Stimulated activated CD4-positive, alpha-beta T cell treated with anti-CD3 and anti-CD28 coated beads, Interleukin-4, amount 100 ng/mL, for 48 hours (primary cell): ENCODE measurements around the gene NUP214.
"Not testable (repeated sequence)": the region's sequence is repeated elsewhere in the genome, so short reads cannot be mapped to it uniquely, and the experiment has no call there.

Experiments
- DNase-seq, 2 donors: peaks; one replicate each; pipeline ENCODE4 v3.0.0-alpha.2; 2020; ENCODE audit warnings: low read depth in 2 of 2

Gene NUP214

DNA sequence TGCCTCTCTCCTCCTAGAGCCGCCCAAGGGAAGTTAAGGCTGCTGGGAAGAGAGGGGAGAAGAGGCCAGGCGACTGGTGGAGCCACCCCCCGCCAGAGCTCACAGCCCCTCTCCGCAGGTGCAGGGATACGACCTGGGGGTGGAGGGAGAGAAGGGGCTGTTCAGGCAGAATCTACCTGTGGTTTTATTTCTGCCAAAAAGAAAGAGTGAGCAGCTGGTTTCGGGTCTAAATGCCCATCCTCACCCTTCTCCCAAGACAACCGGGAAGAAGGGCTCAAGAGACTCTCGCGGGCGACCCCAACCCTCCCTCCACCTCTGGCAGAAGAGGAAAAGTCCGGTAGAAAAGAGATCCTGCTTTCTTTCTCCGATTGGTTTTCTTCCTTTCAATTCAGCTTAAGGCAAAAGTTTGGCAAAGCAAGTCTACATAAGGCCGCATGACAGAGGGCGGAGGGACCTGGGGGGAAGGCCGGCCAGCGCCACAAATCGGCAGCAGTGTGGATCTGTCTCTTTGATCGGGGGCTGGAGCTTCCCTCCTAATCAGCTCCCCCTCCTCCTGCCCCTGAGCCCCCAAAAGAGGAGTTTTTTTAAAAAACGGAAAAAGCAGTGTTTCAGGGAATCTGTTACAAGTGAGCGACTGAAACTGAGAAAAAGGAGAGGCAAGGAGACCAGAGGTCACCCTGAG, 134.7 kb downstream of the NUP214 start:
- no peak for DNase-seq

DNA sequence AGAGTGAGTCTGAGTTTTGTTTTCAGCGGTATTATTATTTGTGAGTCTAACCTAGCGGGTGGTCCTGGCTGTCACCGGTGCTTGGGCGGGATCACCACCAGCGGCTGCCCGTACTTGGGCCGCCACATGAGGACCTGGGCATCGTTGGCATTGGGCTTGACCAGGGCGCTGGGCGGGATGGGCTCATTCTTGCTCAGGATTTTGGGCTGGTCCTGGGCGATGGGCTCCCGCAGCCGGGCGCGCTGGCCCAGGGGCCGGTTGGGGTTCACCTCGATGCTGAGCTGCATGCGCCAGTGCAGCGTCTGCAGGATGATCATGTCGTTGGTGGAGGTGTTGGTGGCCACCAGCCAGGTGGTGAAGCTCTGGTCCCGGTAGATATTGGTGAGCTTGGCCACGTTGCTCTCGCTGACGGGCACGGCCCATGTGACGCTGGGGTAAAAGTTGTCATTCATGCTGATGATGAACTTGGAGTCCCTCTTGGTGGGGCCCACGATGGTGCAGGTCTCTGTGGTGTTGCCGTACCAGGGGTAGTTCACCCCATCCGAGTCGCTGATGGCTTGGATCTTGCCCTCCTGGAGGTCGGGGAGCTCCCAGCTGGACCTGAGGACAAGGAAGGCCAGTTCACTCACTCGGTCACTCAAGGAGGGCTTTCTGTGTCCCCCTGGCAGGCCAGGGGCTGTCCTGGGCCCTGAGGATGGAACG, 135.5 kb downstream of the NUP214 start:
- no peak for DNase-seq

DNA sequence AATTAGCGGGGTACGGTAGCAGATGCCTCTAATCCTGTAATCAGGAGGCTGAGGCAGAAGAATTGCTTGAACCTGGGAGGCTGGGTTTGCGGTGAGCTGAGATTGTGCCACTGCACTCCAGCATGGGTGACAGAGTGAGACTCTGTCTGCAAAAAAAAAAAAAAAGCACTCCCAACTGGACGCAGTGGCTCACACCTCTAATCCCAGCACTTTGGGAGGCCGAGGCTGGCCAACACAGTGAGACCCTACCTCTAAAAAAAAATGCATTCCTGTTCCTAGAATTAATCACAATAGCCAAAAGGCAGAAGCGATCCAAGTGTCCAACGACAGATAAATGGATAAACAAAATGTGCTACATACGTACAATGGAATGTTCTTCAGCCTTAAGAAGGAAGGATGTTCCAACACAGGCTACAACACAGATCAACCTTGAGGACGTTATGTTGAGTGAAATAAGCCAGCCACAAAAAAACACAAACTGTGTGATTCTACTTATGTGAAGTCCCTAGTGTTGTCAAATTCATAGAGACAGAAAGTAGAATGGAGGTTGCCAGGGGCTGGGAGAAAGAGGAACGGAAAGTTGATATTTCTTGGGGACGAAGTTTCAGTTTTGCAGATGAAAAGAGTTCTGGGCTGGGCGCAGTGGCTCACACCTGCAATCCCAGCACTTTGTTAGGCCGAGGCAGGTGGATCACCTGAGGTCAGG, 137.1 kb downstream of the NUP214 start:
- DNase-seq: no peak

DNA sequence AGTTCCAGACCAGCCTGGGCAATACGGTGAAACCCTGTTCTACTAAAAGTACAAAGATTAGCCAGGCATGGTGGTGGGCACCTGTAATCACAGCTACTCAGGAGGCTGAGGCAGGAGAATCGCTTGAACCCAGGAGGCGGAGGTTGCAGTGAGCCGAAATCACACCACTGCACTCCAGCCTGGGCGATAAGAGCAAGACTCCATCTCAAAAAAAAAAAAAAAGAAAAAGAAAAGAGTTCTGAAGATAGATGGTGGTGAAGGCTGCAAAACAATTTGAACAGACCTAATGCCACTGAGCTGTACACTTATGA, 137.6 kb downstream of the NUP214 start:
- not testable (repeated sequence) for DNase-seq

DNA sequence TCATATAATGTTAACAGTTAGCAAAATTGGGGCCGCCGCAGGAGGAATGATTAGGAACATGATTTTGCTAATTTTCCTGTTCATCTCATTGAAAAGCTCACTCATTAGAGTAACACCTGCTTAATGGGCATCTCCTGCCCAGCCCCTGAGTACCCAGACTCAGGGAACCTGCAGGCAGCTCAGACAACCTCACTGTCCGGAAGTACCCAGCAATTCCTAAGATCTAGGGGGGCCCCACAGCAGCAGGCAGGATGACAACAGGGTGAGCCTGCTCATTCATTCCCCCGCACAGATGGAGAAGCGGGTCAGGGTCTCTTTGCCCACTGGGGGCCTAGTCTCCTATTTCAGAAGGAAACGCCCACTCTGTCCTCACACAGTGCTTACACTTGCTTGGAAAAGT, 138.3 kb downstream of the NUP214 start:
- no peak for DNase-seq

DNA sequence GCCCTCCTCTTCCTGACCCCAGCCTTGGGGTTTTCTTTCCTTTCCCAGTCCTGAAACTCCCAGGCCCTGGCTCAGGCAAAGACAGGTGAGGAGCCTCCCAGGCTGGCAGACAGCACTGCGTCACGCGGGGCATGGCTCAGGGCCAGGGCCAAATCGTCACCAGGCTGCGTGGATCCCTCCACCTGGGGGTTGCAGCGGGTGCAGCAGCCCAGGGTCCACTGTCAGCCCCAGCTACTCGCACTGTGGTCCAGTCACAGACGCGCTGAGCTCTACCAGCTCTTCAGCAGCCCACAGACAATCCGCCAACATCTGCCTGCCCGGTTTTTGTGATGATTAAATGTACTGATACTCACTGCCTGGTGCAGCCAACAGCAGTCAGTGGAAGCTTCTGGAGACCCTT, 138.8 kb downstream of the NUP214 start:
- no peak for DNase-seq

DNA sequence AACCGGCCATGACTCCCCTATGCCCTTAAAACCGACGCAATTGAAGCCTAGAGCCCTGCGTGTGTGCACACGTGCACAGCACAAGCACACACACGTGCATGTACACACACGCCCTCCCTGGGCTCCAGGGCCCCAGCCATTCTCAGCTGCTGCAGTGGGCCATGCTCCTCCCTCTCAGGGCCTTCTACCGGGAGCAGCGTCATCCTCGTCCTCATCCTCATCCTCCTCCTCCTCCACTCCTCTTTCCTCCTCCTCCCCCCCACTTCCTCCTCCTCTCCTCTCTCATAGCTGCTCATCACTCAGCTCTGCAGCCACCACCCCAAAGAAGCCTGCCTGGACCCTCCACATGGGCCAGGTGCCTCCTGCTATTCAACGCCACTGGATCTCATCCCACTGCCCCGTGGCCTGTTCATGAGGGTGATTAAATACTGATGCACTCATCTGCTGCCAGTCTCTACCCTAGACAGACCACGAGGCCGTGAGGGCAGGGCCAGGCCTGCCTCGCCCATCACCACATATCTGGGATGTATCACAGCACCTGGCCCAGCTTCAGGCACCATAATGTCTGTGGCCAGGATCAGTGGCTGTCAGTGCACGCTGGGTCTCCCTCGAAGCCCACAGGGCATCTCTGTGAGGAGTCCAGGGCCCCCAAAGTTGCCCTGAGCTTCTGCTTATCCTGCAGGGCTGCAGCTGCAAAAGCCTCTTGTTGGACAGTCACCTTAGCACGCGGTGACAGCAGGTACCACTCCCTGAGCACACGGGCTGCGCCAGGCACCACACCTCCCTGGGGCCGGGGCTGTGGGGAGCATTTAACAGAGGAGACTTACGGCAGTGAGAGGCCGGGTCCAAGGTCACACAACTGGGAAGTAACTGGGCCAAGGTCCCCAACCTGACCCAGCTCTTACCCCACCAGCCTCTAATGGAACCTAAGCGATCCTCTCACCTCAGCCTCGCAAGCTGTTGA, 141.2 kb downstream of the NUP214 start:
- no peak for DNase-seq

DNA sequence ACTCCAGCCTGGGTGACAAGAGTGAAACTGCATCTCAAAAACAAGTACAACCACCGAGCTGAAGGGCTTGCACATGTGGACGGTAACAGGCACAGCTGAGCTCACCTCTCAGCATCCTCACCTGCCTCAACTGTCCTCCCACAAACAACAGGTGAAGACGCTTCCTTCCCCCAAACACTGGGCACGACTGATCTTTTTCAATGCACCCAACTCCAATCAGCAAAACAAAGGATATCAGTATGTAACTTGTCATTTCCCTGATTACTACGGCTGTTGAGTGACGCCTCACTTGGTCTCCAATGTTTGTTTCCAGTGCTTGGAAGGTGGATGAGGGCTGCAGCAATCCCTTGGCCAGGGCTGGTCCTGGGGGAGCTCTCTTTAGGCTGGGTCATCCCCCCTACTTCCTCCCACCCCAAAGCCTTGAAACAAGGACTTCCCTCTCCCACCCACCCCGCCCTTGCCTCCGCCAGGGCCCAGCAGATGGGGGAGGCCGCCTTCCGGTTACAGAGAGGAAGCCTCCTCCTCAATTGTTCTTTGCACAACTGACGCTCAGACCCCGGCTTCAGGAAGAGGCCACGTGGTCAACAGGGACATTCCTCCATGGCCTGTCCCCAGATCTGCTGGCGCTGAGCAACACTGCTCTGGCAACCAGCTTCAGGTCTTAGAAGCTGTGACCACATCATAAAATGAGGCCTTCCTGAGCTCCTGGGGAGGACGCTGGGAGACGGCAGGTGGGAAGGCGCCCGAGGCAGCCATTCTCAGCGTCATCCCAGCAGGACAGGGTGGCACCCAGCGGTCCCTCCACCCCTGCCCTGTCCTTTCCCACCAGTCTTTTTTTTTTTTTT, 145.0 kb downstream of the NUP214 start:
- DNase-seq: no peak

DNA sequence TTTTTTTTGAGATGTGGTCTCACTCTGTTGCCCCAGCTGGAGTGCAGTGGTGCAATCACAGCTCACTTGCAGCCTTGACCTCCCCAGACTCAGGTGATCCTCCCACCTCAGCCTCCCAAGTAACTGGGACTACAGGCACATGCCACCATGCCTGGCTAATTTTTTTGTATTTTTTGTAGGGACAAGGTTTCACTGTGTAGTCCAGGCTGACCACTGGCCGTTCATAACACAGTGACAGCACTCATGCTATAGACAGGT, 145.6 kb downstream of the NUP214 start:
- DNase-seq: not testable (repeated sequence)

DNA sequence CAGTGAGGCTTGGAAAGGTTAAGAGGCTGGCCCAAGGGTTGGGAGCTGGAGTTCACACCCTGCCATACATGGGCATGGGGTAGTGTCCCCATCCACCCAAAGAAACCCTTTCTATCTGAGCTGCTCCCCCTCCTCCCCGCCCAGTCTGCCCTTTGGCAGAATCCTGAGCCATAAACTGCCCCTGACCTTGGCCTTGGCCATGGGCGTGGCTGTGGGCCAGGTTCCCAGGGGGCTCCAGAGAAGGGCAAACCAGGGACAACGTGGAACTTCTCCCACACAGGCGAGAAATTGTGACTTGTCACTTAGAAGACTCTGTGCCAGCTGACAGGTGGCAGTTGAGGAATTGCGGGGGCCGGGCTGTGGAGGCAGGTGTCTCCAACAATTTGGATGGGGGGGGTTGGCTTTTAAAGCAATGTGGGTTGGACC, 146.1 kb downstream of the NUP214 start:
- DNase-seq: no peak

DNA sequence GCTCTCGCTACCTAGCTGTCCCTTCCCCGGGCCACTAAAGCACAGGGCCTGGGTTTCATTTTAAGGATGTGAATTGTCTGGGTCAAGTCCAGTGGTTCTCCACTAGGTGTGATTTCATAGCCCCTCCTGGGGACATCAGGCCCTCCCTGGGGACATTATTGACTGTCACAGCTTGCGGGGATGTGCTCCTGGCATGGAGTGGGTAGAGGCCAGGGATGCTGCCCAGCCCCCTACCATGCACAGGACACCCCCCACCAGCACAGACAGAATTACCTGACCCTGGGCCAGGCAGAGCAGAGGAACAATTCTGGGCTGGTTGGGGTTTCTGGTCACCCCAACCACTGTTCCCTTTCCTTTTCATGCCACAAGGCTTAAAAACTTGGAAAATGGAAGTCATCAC, 146.8 kb downstream of the NUP214 start:
- DNase-seq: no peak

DNA sequence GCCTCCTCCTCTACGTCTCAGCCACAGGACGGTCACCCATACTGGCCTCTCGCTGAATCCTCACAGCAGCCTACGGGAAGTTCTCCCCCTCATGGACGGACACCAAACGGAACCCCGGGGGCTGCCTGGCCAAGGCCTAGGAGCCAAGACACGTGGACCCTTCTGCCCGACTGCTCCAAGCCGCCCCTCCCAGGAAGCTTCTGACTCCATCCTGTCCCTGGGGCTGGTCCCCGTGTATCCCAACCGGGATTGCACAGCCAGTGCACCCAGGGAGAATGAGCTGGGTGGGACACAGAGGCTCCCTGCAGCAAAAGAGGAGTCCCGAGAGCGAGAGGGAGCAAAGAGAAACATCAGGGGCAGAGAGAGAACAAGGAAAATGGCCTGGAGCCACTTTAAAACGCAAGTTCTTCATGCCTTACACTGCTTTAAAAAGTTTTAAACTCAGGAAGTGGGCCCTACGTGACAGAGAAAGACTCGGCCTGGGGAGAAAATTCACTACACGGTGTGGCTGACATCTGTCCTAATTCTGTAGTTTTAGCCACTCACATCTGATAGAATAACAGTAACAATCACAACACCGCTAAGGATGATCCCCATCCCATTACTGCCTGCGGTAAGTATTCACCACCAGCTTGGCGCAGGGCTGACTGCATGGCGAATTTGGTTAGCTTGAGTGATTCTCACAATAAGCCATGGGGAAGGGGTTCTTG, 147.9 kb downstream of the NUP214 start:
- no peak for DNase-seq

DNA sequence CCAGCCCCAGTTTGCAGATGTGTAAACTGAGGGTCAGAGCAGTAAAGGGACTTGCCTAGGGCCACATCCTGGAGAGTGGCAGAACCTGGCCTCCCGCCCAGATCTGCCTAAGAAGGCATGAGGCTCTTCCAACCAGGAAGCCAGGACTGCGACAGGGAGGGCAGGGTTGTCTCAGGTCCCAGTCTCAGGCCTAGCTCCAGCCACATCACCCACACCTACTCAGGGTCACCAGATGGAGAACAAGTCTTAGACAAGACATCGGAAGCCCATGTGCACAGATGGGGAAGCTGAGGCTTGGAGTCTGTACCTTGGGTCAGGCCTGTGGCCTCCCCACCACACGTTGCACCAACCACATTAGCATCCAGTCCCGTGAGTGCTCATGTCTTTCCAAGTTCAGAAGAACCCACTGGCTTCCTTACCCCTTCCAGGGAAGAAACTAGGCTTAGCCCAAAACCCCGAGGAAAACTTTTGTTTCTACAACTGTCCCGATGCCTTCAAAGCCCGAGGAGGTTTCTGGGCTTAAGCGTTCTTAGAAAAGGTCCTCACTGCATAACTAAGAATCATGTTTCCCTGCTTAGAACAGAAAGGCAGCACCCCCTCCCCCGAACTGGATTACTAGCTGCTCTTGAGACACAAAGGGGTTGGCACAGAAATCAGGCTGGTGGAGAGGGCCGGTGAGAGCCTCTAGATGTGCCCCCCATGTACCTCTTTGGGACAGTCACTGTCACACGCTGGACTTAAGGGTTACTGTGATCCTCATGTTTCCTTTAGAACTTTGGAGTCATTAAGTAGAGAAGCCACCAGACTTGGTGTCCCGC, 148.7 kb downstream of the NUP214 start:
- DNase-seq: no peak

DNA sequence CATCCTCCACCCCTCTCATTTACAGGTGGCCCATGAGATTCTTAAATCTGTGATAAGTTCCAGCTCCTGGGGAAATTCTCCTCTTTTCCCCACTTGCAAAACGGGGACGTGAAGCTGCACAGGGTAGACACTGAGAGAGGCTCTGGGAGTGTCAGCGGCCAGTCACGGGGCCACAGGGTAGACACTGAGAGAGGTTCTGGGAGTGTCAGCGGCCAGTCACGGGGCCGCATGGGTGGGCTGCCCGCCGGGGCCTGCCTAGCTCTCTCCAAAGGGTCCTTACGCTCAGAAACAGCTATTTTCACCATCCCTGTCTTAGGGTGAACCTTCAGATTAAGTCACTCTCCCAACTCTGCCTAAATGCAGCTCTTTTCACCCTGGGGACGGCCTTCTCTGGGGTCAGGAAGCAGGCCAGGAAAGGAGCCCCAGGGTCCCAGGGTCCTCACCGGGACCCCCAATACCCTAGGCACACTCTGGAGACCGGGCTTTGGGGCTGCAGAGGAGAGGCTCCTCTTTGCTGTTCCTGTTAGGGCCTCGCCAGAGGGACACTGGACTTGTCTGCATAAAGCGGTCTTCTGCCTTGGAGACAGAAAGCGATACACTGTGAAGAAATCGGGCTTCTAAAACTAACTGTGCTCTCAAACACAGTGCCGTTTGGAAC, 149.4 kb downstream of the NUP214 start:
- no peak for DNase-seq

DNA sequence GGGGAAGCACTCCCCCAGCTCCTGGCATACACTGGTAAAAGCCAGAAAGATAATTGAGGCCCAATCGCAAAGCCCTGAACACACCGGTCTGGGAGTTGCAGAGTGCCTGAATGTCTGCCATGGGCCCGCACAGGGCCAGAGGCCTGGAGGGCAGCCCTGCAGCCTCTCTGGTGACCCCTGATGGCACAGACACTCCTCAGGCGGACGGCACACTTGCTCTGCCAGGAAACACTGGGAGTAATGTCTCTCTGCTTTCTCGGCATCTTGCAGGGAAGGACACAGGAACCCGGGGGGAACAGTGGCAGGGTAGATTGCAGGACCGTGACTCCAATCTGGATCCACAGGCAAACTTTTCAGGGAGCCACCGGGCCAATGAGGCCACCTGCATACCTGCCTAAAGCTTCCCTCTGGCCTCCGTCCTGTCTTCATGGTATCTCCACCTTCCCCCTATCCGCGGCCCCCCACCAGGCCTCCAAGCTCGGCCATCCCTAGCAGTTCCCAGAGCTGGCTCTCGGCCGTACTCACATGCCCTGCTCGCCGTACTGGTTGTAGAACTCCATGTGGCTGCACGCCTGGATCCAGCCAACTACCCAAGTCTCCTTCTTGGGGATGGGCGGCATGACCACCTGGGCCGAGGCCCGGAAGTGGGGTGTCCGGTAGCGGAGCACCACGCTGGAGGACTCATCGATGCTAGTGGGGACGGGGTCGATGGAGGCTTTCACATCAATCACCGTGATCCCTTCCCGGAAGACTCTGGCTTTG, 150.1 kb downstream of the NUP214 start:
- no peak for DNase-seq

DNA sequence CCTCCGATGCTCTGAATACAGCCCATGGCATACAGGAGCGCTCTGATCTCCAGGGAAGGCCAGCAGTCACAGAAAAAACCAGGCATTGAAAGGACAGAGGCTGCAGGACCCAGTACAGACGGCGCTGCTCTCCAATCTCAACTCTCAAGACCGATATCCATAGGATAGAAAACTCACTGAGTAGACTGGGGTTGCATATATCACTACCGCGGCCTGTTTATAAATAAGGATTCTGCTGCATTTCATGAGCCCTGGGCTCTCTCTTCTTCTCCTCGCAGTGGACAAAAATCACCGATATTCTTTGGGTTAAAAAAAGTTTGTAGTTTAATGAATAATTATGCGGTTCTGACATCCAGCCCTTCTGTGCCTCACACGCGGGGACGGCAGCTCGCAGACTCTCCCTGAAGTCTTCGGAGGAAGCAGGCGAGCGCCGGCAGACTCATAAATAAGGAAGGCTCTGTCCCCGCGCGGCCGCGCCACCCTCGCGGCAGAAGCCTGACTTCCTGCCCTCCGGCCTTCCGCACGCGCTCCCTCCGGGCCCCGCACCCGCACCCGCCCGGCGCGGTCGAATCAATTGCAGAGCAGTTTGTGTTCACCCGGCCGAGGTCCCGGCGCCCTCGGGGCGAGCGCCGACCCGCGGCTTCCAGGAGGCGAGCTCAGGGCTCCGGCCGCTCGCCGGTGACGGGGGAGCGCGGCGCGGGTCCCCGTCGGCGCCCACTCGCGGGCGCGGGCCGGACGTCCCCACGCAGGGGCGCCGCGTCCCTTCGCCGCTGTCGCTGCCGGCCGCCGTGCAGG, 150.9 kb downstream of the NUP214 start, which contains the start of gene FAM78A:
Gene FAM78A (minus strand): TSS at position 417 of the 795 bp plus-strand sequence. CDS start 331 bp downstream, at position 86.
- DNase-seq: no peak

DNA sequence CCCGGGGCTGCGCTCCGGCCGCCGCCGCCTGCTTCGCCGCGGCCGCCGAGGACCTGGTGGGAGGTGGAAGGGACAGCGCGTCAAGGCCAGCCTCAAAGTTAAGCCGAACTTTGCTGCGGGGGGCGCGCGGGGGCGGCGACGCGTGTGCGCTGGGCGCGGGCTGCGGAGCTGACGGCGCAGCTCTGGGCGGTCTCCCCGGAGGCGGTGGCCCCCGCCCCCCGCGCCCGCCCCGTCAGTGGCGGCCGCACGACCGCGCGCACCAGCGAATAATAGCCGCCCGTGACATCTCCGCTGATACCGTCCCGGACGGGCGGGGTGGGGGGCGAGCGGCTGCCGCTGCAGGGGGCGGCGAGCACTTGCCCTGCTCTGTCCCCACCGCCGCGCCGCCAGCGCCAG, 151.5 kb downstream of the NUP214 start:
- no peak for DNase-seq
